ENCODE results near the gene PCDHGA8. TPM values are rescaled to one million over a fixed set of nuclear protein-coding genes. Genes with fewer than 3 reads are reported as not detected.
"Not testable (repeated sequence)": the region's sequence is repeated elsewhere in the genome, so short reads cannot be mapped to it uniquely, and the experiment has no call there.

Gene PCDHGA8
- total and polyA plus RNA-seq, 8 donors, result 0.38 to 1.1 (median 0.79) TPM

DNA sequence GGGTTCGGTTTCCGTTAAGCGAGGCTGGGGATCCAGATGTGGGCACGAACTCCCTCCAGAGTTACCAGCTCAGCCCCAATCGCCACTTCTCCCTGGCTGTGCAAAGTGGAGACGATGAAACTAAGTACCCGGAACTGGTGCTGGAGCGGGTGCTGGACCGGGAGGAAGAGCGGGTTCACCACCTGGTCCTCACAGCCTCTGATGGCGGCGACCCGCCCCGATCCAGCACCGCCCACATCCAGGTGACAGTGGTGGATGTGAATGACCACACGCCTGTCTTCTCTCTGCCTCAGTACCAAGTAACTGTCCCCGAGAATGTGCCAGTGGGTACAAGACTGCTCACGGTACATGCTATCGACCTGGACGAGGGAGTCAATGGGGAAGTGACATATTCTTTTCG, 9.1 kb upstream of the PCDHGA8 start:
- intact Hi-C loops (cut with DNase I), result no loop called here
- TF ChIP-seq, protein P1, sequence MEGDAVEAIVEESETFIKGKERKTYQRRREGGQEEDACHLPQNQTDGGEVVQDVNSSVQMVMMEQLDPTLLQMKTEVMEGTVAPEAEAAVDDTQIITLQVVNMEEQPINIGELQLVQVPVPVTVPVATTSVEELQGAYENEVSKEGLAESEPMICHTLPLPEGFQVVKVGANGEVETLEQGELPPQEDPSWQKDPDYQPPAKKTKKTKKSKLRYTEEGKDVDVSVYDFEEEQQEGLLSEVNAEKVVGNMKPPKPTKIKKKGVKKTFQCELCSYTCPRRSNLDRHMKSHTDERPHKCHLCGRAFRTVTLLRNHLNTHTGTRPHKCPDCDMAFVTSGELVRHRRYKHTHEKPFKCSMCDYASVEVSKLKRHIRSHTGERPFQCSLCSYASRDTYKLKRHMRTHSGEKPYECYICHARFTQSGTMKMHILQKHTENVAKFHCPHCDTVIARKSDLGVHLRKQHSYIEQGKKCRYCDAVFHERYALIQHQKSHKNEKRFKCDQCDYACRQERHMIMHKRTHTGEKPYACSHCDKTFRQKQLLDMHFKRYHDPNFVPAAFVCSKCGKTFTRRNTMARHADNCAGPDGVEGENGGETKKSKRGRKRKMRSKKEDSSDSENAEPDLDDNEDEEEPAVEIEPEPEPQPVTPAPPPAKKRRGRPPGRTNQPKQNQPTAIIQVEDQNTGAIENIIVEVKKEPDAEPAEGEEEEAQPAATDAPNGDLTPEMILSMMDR (IDR thresholded peaks at IDR 0.05), result no peak

DNA sequence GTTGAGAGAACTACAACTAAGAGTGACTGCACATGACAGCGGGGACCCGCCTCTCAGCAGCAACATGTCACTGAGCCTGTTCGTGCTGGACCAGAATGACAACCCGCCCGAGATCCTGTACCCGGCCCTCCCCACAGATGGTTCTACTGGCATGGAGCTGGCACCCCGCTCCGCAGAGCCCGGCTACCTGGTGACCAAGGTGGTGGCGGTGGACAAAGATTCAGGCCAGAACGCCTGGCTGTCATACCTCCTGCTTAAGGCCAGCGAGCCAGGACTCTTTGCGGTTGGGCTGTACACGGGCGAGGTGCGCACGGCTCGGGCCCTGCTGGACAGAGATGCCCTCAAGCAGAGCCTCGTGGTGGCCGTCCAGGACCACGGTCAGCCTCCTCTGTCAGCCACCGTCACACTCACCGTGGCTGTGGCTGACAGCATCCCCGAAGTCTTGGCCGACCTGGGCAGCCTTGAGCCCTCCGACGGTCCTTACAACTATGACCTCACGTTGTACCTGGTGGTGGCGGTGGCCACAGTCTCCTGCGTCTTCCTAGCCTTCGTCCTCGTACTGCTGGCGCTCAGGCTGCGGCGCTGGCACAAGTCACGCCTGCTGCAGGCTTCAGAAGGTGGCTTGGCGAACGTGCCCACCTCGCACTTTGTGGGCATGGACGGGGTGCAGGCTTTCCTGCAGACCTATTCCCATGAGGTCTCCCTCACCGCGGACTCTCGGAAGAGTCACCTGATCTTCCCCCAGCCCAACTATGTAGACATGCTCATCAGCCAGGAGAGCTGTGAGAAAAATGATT, 7.8 kb upstream of the PCDHGA8 start:
- Histone ChIP-seq H3K27ac (no peak overlapping the region), H3K27me3 (peaks cover 14 to 90% of the 10 kb centered on the region in 2 donors), H3K9me3 (peaks cover 0 to 91% of the 10 kb centered on the region in 2 donors), H3K4me3 (no peak overlapping the region), H3K4me1 (no peaks in the 10 kb centered on the region), H3K36me3 (no peaks in the 10 kb centered on the region)
- TF ChIP-seq, protein P1 (IDR thresholded peaks at IDR 0.05), result no peak
- intact Hi-C loops (cut with DNase I), result no loop called here
- no peak for ATAC-seq
- DNase-seq, result no peak

More for the DNA sequence above, 9.1 kb upstream of the PCDHGA8 start:
- H3K4me3 ChIP-seq, result no peak overlapping the region
- H3K27me3 ChIP-seq, result peaks cover 14 to 83% of the 10 kb centered on the region in 2 donors
- no peaks in the 10 kb centered on the region for H3K36me3 ChIP-seq
- H3K4me1 ChIP-seq, result no peaks in the 10 kb centered on the region
- H3K27ac ChIP-seq, result no peak overlapping the region
- DNase-seq (no peak), ATAC-seq (no peak)
- H3K9me3 ChIP-seq, result peaks cover 0 to 87% of the 10 kb centered on the region in 2 donors

DNA sequence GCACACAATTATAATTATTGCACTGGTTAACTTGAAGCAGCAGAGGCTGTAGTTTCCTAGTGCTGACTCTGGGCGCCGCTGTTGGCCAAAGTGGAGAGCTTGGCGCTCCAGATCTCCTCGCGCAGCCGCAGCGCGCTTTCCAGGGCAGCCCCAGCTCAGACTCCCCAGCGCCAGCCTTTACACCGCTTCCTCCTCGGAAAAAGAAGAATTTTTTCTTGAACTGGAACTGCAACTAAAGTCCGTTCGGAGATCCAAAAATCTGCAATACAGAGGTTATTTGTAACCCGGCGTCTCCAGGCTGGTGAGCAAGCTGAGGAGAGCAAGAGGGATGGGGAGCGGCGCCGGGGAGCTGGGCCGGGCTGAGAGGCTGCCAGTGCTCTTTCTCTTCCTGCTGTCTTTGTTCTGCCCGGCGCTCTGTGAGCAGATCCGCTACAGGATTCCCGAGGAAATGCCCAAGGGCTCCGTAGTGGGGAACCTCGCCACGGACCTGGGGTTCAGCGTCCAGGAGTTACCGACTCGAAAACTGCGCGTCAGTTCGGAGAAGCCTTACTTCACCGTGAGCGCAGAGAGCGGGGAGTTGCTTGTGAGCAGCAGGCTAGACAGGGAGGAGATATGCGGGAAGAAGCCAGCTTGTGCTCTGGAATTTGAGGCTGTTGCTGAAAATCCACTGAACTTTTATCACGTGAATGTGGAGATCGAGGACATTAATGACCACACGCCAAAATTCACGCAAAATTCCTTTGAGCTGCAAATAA, 4.7 kb upstream of the PCDHGA8 start, which contains the start of gene PCDHGB4:
Gene PCDHGB4 (plus strand): TSS at position 142 of the 755 bp plus-strand sequence. CDS start 187 bp downstream, at position 329.
- intact Hi-C loops (cut with DNase I); H3K4me1 ChIP-seq; H3K4me3 ChIP-seq; H3K27ac ChIP-seq; H3K36me3 ChIP-seq; DNase-seq: not testable (repeated sequence)
- H3K27me3 ChIP-seq, result peaks cover 9 to 90% of the 10 kb centered on the region in 2 donors
- TF ChIP-seq, protein P1 (IDR thresholded peaks at IDR 0.05), result peak in 1 of 2 donors; percentile 10
- H3K9me3 ChIP-seq, result peaks cover 0 to 92% of the 10 kb centered on the region in 2 donors
- peak; percentile 88 for ATAC-seq

DNA sequence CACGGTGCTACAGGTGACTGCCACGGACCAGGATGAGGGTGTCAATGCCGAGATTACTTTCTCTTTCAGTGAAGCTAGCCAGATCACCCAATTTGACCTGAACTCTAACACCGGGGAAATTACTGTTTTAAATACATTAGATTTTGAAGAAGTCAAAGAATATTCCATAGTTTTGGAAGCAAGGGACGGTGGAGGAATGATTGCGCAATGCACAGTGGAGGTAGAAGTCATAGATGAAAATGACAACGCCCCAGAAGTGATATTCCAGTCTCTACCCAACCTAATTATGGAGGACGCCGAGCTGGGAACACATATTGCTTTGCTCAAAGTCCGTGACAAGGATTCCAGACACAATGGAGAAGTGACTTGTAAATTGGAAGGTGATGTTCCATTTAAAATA, 3.8 kb upstream of the PCDHGA8 start:
- H3K36me3 ChIP-seq, result no peaks in the 10 kb centered on the region
- H3K9me3 ChIP-seq, result peaks cover 0 to 92% of the 10 kb centered on the region in 2 donors
- no peak overlapping the region for H3K27ac ChIP-seq
- no peaks in the 10 kb centered on the region for H3K4me1 ChIP-seq
- H3K27me3 ChIP-seq, result peaks cover 5 to 90% of the 10 kb centered on the region in 2 donors
- intact Hi-C loops (cut with DNase I), result no loop called here
- TF ChIP-seq, protein P1 (IDR thresholded peaks at IDR 0.05), result no peak
- ATAC-seq, result no peak
- no peak overlapping the region for H3K4me3 ChIP-seq
- DNase-seq, result no peak

All from left lung (tissue), 10 donors.